NCI-H1105 (cell line): ENCODE data around the gene CDH23.

Experiments used
- DNase-seq: peaks from one replicate; lab custom pipeline; 2025; lab: John Stamatoyannopoulos, UW

CDH23 gene

GRCh38 chr10:71743866-71744265 is 347.1 kb downstream of the CDH23 start:
- no peak for DNase-seq

GRCh38 chr10:71744897-71745663 is 348.4 kb downstream of the CDH23 start:
- DNase-seq = no peak

- DNase-seq = no peak
Observed at GRCh38 chr10:71745664-71746250, 349.0 kb downstream of the CDH23 start.

GRCh38 chr10:71746344-71747037 is 349.8 kb downstream of the CDH23 start:
- DNase-seq = no peak

- no peak for DNase-seq
Observed at GRCh38 chr10:71747039-71747531, 350.4 kb downstream of the CDH23 start.

GRCh38 chr10:71747551-71748523 is 351.1 kb downstream of the CDH23 start:
- no peak for DNase-seq

GRCh38 chr10:71748671-71749191 is 352.0 kb downstream of the CDH23 start:
- DNase-seq = no peak

GRCh38 chr10:71749396-71749795 is 352.7 kb downstream of the CDH23 start:
- no peak for DNase-seq

GRCh38 chr10:71750124-71750841 is 353.6 kb downstream of the CDH23 start:
- no peak for DNase-seq

- DNase-seq = no peak
Observed at GRCh38 chr10:71750986-71751385, 354.3 kb downstream of the CDH23 start.

GRCh38 chr10:71751515-71752224 is 354.9 kb downstream of the CDH23 start:
- no peak for DNase-seq

GRCh38 chr10:71752391-71753090 is 355.8 kb downstream of the CDH23 start:
- no peak for DNase-seq

- no peak for DNase-seq
Observed at GRCh38 chr10:71753091-71753959, 356.6 kb downstream of the CDH23 start.

GRCh38 chr10:71753960-71754505 is 357.3 kb downstream of the CDH23 start:
- DNase-seq = no peak

- DNase-seq = no peak
Observed at GRCh38 chr10:71754562-71754961, 357.8 kb downstream of the CDH23 start.

GRCh38 chr10:71755179-71755879 is 358.6 kb downstream of the CDH23 start:
- DNase-seq = no peak

GRCh38 chr10:71756311-71757191 is 359.8 kb downstream of the CDH23 start:
- no peak for DNase-seq
